WERI-Rb-1 (cell line): ENCODE data around the gene TREX2.

Source experiments
- DNase-seq: peaks from one replicate; pipeline ENCODE4 v3.0.0-alpha.2; 2020
- H3K27ac ChIP-seq: fragments of 250-450 bp; sonication (Bioruptor Pico); 2 replicates; pipeline ENCODE4 v1.5.1; 2020; ENCODE audit warnings: mild to moderate bottlenecking, moderate library complexity
- H3K27me3 ChIP-seq: fragments of 250-450 bp; sonication (Bioruptor Pico); 2 replicates; pipeline ENCODE4 v1.5.1; 2021; ENCODE audit warnings: mild to moderate bottlenecking, low read depth, moderate library complexity; ENCODE audit not compliant: insufficient read depth, severe bottlenecking
- H3K36me3 ChIP-seq: fragments of 250-450 bp; sonication (Bioruptor Pico); 2 replicates; pipeline ENCODE4 v1.5.1; 2020; ENCODE audit warnings: mild to moderate bottlenecking, moderate library complexity
- H3K4me3 ChIP-seq: 2 replicates; pipeline ENCODE4 v1.5.1; 2011; ENCODE audit warnings: low read depth, mild to moderate bottlenecking, control low read depth, low read length
- H3K9me3 ChIP-seq: fragments of 250-450 bp; sonication (Bioruptor Pico); 2 replicates; pipeline ENCODE4 v1.5.1; 2021; ENCODE audit warnings: mild to moderate bottlenecking, moderate library complexity; ENCODE audit not compliant: severe bottlenecking
- TF ChIP-seq, protein P1 (sequence below): IDR thresholded peaks from 2 replicates; pipeline ENCODE4 v1.5.1; 2011; ENCODE audit warnings: low read depth, mild to moderate bottlenecking, control low read depth, inconsistent platforms, low read length

Gene TREX2

DNA sequence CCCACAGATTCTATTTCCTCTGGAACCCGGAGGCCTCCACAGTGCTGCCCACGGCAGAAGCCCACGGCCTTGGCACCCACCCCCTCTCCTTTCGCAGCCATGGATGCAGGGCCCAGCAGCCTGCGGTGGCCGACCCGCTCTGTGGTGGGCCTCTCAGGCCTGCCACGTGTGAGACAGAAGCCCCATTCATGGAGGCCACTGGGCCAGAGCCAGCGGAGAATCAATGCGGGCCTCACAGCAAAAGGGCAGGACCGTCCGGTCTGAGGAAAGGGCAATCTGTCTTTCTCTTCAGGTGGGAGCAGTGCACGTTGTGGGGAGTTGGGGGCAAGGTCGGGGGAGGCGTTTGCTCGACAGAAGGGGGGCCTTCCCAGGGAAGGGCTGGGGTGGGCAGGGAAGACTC is 32.9 kb upstream of the TREX2 start:
- TF ChIP-seq, protein P1, sequence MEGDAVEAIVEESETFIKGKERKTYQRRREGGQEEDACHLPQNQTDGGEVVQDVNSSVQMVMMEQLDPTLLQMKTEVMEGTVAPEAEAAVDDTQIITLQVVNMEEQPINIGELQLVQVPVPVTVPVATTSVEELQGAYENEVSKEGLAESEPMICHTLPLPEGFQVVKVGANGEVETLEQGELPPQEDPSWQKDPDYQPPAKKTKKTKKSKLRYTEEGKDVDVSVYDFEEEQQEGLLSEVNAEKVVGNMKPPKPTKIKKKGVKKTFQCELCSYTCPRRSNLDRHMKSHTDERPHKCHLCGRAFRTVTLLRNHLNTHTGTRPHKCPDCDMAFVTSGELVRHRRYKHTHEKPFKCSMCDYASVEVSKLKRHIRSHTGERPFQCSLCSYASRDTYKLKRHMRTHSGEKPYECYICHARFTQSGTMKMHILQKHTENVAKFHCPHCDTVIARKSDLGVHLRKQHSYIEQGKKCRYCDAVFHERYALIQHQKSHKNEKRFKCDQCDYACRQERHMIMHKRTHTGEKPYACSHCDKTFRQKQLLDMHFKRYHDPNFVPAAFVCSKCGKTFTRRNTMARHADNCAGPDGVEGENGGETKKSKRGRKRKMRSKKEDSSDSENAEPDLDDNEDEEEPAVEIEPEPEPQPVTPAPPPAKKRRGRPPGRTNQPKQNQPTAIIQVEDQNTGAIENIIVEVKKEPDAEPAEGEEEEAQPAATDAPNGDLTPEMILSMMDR: no peak
- DNase-seq: no peak
- no peak overlapping the region for H3K4me3 ChIP-seq
- no peaks in the 10 kb centered on the region for H3K9me3 ChIP-seq
- H3K36me3 ChIP-seq: no peaks in the 10 kb centered on the region
- H3K27me3 ChIP-seq: peaks cover 25% of the 10 kb centered on the region
- H3K27ac ChIP-seq: no peak overlapping the region; the same call in 1 of the 2 replicates

DNA sequence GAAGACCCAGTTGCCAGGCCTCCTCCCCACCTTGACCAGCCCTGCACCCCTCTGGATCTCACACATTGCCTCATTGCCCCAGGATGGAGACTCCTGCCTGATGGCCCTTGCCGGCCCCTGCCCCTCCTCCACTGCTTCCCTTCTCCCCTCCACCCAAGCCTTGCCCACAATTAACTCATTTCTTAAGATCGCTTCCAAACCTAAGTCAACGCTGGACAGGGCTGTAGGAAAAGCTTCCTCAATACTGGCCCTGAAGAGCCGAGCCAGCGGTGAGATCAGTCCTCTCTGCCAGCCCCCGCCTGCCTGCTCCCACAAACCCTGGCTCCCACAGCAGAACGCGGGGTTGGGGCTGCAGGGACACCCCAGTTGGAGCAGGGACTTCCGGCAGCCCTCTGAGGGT is 32.0 kb upstream of the TREX2 start:
- no peak overlapping the region for H3K4me3 ChIP-seq
- peak overlapping the region; percentile 97 for H3K27ac ChIP-seq
- TF ChIP-seq, protein P1: no peak
- no peaks in the 10 kb centered on the region for H3K9me3 ChIP-seq
- H3K27me3 ChIP-seq: peaks cover 24% of the 10 kb centered on the region
- H3K36me3 ChIP-seq: no peaks in the 10 kb centered on the region
- DNase-seq: no peak

DNA sequence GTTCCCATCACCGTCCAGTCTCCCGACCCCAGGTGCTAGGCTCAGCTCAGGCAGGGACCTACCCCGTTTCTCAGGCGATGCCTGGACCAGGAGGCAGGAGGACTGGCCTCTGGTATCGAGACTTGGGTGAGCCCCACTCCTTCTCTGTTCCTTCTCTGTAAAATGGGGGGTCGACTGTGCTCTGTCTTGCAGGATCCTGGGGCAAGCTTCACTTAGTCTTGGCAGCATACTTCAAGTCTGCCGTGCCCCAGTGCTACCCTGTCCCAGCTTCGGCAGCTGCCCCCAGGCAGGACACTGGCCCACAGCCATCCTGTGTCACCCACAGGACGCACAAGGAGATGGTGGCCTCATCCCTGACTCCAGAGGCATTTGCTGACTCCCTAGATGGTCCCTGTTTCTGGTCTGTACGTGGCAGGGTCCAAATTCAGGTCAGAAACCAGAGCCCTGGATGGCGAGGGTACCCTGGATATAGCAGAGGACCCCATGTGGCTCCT is 31.6 kb upstream of the TREX2 start:
- TF ChIP-seq, protein P1: no peak
- H3K4me3 ChIP-seq: no peak overlapping the region
- H3K9me3 ChIP-seq: no peaks in the 10 kb centered on the region
- peaks cover 24% of the 10 kb centered on the region for H3K27me3 ChIP-seq
- no peak for DNase-seq
- no peaks in the 10 kb centered on the region for H3K36me3 ChIP-seq
- peak overlapping the region; percentile 97 for H3K27ac ChIP-seq

DNA sequence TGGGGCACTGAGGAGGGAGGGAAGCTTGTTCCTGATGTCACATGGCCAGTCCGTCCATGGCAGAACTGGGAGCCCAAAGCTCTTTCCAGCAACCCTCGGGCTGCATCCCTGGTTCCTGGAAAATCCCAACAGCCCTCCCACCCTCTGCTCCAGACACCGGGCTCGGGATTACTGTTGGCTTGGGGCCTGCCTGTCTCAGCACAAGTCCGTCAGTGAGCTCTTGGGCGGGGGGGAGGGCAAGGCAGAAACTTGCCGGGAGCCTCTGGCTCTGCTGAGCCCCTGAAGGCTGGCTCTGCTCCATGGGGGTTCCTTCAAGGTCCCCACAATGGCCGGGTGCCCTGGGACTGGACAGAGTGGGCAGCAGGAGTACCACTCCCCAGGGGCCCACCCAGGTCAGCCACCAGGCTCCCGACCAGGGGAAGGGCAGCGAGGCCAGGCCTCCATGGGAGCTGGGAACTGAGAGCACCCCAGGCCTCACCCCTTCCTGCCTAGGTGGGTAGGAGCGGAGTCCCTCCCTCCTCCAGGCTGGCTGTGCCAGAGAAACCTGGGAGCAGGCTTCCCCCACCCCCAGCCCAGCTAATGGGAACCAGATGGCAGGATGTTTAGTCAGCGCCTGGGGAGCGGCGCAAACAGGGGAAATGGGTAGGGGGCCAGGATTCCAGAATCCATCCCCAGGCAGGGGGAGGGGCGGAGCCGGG is 31.0 kb upstream of the TREX2 start:
- TF ChIP-seq, protein P1: no peak
- peak; percentile 87 for DNase-seq
- no peaks in the 10 kb centered on the region for H3K36me3 ChIP-seq
- H3K4me3 ChIP-seq: no peak overlapping the region; the same call in 1 of the 2 replicates
- peaks cover 24% of the 10 kb centered on the region for H3K27me3 ChIP-seq
- H3K9me3 ChIP-seq: no peaks in the 10 kb centered on the region
- peak overlapping the region; percentile 97 for H3K27ac ChIP-seq

DNA sequence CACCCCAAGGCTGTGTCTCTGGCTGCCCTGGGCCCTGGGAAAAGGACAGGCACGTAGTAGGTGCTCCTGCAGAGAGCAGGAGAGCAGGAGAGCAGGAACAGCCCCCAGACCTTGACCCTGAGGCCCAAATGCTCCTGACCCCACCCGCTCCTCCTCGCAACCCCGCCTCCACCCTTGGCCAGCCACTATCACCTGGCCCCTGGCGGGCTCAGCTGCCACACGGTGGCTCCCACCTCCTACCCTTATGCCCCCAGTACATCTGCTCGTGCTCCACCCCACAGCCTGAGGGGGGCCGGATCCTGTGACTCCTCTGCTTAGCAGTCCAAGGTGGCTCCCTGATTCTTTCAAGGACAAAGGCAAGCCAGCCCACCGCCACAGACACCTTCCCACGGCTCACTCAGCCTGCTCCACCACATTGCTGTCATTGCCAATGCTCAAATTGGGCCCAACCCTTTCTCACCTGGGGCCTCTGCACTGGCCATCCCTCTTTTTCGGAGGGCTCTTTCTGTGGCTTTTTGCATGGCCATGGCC is 30.0 kb upstream of the TREX2 start:
- no peak overlapping the region for H3K4me3 ChIP-seq
- peaks cover 24% of the 10 kb centered on the region for H3K27me3 ChIP-seq
- TF ChIP-seq, protein P1: no peak
- DNase-seq: peak; percentile 43
- peak overlapping the region; percentile 97 for H3K27ac ChIP-seq
- no peaks in the 10 kb centered on the region for H3K9me3 ChIP-seq
- H3K36me3 ChIP-seq: no peaks in the 10 kb centered on the region
